Measurements from ENCODE around the gene KLHL25. TPM values are rescaled to one million over a fixed set of nuclear protein-coding genes. Genes with fewer than 3 reads are reported as not detected.

The KLHL25 gene
- total and polyA plus RNA-seq, 2 of the 13 experiments (the other 11 are each of a cell fraction or from before 2014, with no cell fraction given): 3.7 to 8.2 TPM

- TF ChIP-seq KDM4B (CRISPR knock-in tag; IDR thresholded peaks at IDR 0.05) (no peak), AKNA (CRISPR knock-in tag; IDR thresholded peaks at IDR 0.05; ENCODE audit: borderline replicate concordance) (no peak), TFDP1 (CRISPR knock-in tag; IDR thresholded peaks at IDR 0.05; ENCODE audit: borderline replicate concordance) (no peak), CREB1 (IDR thresholded peaks at IDR 0.05) (no peak), CREB1 (CRISPR knock-in tag; IDR thresholded peaks at IDR 0.05) (no peak), FOXP1 (IDR thresholded peaks at IDR 0.05) (no peak), FOXP1 (CRISPR knock-in tag; IDR thresholded peaks at IDR 0.05) (no peak), ZFP82 (CRISPR knock-in tag; IDR thresholded peaks at IDR 0.05; ENCODE audit: borderline replicate concordance) (no peak), GABPB1 (CRISPR knock-in tag; IDR thresholded peaks at IDR 0.05) (no peak), FOXA1 (IDR thresholded peaks at IDR 0.05) (no peak), FOXA1 (CRISPR knock-in tag; IDR thresholded peaks at IDR 0.05) (peak; percentile 54), HOXD1 (CRISPR knock-in tag; IDR thresholded peaks at IDR 0.05) (no peak), MAZ (IDR thresholded peaks at IDR 0.05; ENCODE audit: borderline replicate concordance, low read depth, low read length) (no peak), MAZ (CRISPR knock-in tag; IDR thresholded peaks at IDR 0.05; ENCODE audit: low read depth) (no peak), THYN1 (CRISPR knock-in tag; IDR thresholded peaks at IDR 0.05; ENCODE audit: borderline replicate concordance, low read depth) (no peak), GLI4 (CRISPR knock-in tag; IDR thresholded peaks at IDR 0.05; ENCODE audit: borderline replicate concordance) (no peak), HDAC1 (CRISPR knock-in tag; IDR thresholded peaks at IDR 0.05) (0 out of 2 replicates have a peak, but pooled peaks have one; percentile 19), TEF (CRISPR knock-in tag; IDR thresholded peaks at IDR 0.05) (no peak), ZBTB21 (CRISPR knock-in tag; IDR thresholded peaks at IDR 0.05) (0 out of 2 replicates have a peak, but pooled peaks have one; percentile 30), MAFK (conservative IDR thresholded peaks at IDR 0.05 in 1 of 2, IDR thresholded peaks at IDR 0.05 in 1 of 2; ENCODE audit: low read length in 2 of 2) (peak in 1 of 2 experiments; percentile 1; a peak in 1 of 4 replicates), ZNF816 (CRISPR knock-in tag; IDR thresholded peaks at IDR 0.05; ENCODE audit: borderline replicate concordance) (no peak), BRCA1 (CRISPR knock-in tag; IDR thresholded peaks at IDR 0.05) (no peak), ZNF44 (CRISPR knock-in tag; IDR thresholded peaks at IDR 0.05) (0 out of 2 replicates have a peak, but pooled peaks have one; percentile 35), ZBTB7B (CRISPR knock-in tag; IDR thresholded peaks at IDR 0.05) (no peak), NCOA1 (CRISPR knock-in tag; IDR thresholded peaks at IDR 0.05) (no peak), CENPT (CRISPR knock-in tag; IDR thresholded peaks at IDR 0.05; ENCODE audit: low read depth) (no peak), ZNF367 (CRISPR knock-in tag; IDR thresholded peaks at IDR 0.05; ENCODE audit: borderline replicate concordance) (no peak)
Observed at GRCh38 chr15:85800478-85801123, 5.9 kb upstream of the KLHL25 start (continued).

All from HepG2 (cell line).